Lung microvascular endothelial cell (primary cell): Measurements from ENCODE around the gene ZNF556. TPM values are rescaled to one million over a fixed set of nuclear protein-coding genes. Genes with fewer than 3 reads are reported as not detected.
A peak's percentile ranks its signal among the peaks of the same experiment; 100 is the strongest.
"Not testable (repeated sequence)": the region's sequence is repeated elsewhere in the genome, so short reads cannot be mapped to it uniquely, and the experiment has no call there.

Experiments
- DNase-seq, 2 donors: peaks; one replicate each; pipeline versions ENCODE4 v3.0.0 to v3.0.0-alpha.2; 2010; ENCODE audit warnings: low read depth in 2 of 2
- total RNA-seq: library from RNA; depleted of rRNA; stranded (reverse); fragments of >200 nt; gene quantifications from 2 replicates; pipeline ENCODE4 v1.2.1, GENCODE V29; 2014

ZNF556 gene
- total RNA-seq, 1 donor from 2014 or later: not detected

DNA sequence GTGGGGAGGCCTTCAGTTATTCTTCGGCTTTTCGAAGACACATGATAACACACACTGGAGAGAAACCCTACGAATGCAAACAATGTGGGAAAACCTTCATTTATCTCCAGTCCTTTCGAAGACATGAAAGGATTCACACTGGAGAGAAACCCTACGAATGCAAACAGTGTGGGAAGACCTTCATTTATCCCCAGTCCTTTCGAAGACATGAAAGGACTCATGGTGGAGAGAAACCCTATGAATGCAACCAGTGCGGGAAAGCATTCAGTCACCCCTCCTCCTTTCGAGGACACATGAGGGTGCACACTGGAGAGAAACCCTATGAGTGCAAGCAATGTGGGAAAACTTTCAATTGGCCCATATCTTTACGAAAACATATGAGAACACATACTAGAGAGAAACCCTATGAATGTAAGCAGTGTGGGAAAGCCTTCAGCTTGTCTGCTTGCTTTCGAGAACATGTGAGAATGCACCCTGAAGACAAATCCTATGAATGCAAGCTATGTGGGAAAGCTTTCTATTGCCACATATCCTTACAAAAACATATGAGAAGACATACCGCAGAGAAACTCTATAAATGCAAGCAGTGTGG lies 14.0 kb upstream of the ZNF556 start:
- DNase-seq: no peak

DNA sequence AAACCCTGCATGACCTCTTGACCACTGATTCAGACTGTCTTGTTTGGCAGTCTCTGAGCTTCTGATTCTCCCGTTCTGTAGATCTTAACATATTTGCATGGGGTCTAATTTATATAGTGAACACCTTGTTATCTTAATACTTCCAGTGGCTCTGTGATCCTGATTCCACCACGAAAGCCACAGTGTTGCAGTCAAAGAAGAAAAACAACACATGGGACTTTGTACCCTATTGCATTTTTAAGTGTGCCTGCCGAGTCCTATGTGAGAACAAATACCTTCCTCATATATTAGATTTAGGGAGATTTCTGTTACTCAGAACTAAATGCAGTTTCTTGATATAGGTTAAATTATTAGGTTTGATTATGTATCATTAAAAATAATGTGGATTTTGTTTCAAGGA lies 12.3 kb upstream of the ZNF556 start:
- DNase-seq: no peak

DNA sequence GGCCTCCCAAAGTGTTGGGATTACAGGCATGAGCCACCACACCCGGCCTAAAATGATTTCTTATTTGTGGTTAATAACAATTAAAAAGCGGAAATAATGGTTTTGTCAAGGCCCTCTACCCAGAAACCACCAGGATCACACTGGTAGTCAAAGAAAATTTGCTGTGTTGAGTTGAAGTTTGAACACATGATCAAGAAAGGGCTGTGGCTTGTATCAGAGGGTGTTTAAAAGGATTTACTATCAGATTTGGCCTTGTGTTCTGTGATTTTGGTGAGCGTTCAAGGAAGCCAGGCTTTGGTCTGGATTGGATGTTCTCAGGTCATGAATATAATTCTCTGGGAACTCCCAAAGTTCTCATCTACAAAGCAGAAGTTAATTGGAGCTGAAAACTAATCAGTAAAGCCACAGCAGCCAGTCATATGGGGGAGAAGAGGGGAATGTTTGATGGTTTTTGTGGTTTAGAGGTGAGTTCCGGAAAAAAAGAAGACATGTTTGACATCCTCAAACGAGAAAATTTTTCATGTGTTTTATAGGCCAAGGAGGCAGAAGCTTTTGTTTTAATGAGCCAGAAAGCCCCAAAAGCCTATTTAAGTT lies 10.6 kb upstream of the ZNF556 start:
- no peak for DNase-seq

- no peak for DNase-seq
Observed at GRCh38 chr19:2858864-2859263, 8.3 kb upstream of the ZNF556 start.

DNA sequence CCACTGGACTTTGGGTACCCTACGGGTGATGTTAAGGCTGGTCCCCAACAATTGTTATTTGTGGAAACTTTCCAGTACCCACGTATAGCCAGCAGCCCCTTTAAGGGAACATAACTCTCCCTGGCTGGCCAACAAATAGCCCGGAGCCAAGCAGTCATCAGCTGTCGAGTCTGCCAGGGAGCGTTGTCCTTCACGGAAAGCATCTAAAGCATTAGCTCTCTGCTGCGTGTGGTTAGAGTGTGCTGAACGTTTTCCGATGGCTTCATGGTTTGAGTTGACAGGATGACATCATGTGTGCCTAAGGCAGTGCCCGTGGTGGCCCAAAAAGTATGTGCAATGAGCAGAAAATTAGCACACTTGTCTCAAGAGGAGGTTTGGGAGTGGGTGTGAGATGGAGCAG lies 3.3 kb upstream of the ZNF556 start:
- DNase-seq: no peak

- DNase-seq: no peak
Observed at GRCh38 chr19:2865334-2866100, 1.6 kb upstream of the ZNF556 start.

GRCh38 chr19:2866495-2867024 lies 575 bp upstream of the ZNF556 start:
- DNase-seq: no peak

DNA sequence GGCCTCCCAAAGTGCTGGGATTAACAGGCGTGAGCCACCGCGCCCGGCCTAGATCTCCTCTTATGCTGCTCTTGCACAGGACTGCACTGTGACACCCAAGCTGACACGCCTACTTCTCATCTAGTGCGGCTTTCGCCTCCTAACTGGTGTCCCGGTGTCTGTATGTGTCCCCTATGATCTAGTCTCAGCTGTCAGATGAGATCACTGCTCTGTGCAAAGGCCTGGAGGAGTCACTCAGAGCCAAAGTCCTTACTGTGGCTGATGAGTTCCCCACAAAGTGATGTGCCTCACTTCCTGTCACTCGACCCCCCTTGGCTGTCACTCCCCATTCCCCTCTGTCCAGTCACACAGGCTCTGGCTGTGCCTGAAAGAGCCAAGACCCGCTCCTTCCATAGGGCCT lies 2.5 kb downstream of the ZNF556 start:
- DNase-seq: no peak

- DNase-seq: not testable (repeated sequence)
Observed at GRCh38 chr19:2872175-2872574, 5.0 kb downstream of the ZNF556 start.

GRCh38 chr19:2877398-2878331 lies 10.5 kb downstream of the ZNF556 start:
- no peak for DNase-seq

DNA sequence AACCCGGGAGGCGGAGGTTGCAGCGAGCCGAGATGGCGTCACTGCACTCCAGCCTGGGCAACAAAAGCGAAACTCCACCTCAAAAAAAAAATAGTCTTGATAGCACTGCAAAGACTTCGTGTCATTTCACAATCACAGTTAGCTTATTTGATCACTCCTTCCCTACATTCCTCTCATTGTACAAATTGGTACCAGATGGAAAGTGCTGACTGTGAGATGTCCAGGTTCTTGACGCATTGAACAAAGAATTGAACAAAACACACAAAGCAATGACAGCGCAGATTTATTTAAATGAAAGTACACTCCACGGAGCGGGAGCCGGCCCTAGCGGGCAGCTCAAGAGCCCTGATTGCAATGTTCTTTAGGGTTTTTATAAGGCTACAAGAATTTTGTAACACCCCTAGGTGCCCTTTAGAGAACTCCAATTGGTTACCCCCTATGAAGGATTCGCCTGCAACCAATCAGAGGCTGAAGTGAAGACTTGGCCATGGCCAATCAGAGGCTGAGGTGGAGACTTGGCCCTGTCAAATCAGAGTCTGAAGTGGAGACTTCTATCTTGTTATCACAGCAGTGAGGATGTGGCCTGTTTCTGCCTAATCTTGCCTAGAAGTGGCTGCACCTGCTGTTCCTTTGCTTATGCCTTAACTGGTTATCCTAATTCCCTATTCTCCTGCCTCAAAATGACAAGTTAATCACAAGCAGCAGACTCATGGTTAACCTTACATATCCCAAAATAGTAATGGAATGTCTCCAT lies 16.7 kb downstream of the ZNF556 start:
- no peak for DNase-seq

DNA sequence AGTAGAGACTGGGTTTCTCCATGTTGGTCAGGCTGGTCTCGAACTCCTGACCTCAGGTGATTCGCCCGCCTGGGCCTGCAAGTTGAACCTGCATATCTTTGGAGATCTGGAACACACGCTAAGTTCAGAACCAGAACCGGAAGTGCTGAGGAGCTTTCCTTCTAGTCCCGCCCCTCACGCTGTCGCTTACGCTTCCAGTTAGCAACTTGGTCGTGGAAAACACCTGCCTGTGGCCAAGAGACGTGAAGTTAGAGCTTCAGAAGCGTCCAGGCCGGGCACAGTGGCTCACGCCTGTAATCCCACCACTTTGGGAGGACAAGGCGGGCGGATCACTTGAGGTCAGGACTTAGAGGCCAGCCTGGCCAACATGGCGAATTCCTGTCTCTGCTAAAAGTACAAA lies 18.6 kb downstream of the ZNF556 start:
- DNase-seq: no peak

GRCh38 chr19:2887391-2887914 lies 20.3 kb downstream of the ZNF556 start:
- DNase-seq: peak; percentile 78 to 80

GRCh38 chr19:2888731-2889224 lies 21.6 kb downstream of the ZNF556 start:
- DNase-seq: peak; percentile 29 to 53

DNA sequence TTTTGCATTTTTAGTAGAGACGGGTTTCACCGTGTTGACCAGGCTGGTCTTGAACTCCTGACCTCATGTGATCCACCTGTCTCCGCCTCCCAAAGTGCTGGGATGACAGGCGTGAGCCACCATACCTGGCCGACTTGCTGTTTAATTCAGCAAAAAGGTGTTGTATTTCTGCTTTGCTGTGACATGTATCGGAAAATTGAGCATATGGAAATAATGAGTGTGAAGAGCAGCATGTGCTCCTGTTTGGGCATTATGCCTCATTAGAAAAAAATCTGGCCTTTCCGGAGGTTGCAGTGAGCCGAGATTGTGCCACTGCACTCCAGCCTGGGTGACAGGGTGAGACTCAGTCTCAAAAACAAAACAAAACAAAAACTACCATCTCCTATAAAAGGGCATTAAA lies 23.4 kb downstream of the ZNF556 start:
- peak in 1 of 2 donors; percentile 53 for DNase-seq

DNA sequence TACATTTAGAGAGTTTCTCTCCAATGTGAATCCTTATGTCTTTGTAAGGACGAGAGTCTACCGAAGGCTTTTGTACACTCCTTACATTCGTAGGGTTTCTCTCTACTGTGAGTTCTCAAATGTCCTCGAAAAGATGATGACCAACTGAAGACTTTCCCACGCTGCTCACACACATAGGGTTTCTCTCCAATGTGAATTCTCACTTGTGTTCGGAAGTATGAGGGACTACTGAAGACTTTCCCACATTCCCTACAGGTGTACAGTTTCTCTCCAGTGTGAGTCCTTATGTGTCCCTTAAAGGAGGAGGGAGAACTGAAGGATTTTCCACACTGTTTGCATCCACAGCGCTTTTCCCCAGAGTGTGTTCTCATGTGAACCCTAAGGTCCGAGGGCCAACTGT lies 29.6 kb downstream of the ZNF556 start:
- DNase-seq: no peak

- DNase-seq: peak; percentile 99 to 100
Observed at GRCh38 chr19:2900296-2901252, 33.4 kb downstream of the ZNF556 start, which contains the start of gene ZNF57. TSS of gene ZNF57 (plus strand) at chr19:2900928. CDS start at chr19:2901046, 118 bp downstream.

GRCh38 chr19:2902590-2903218 lies 35.6 kb downstream of the ZNF556 start:
- no peak for DNase-seq

DNA sequence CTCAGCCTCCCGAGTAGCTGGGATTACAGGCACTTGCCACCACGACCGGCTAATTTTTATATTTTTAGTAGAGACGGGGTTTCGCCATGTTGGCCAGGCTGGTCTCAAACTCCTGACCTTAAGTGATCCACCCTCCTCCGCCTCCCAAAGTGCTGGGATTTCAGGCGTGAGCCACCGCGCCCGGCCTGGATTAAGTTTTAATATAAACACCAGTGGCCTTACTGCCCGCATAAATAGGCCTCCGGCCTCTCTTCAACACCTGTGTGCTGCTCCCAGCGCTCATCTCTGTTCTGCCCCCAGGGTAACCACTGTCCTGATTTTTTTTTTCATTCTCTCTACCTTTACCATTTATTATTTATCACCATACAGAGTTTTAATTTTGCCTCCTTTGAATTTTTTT lies 36.2 kb downstream of the ZNF556 start:
- DNase-seq: not testable (repeated sequence)
